ENCODE results near the gene TOB2.

Gene TOB2

DNA sequence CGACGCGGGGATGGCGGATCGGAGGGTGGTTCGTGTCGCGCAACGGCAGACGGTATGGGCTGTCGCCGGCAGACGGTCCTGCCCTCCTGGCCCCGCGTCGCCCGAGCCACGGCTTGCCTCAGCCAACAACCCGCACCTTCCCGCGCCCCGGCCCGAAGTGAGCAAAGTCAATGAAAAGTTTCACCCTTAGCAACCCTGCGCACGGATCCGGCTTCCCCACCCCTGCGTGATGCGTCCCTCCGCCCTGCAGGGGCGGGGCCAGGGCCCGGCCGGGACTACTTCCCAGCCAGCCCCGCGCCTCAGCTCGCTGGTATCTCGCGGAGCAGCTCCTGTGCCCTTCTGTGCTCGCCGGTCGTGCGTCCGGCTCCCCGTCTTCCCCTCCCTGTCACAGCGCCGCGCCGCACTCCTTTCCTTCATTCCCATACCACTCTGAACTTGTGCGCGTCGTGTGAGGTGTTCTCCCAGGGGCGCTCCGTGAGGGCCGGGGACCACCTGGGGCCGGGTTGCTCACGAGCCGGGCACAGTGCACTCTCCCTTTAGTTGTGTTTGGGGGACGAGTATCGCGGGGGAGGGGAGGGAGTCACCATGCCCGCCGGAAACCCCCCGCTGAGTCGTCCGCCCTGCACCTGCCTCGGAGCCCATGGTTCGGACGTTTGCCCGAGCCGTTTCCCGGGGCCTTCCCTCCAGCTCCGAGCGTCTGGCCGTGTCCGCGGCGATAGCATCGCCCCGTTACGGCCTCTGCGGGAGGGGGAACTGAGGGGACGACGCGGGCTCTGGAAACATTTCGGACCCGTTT is at the start of gene TOB2 (continued):
- TF ChIP-seq, protein P1, sequence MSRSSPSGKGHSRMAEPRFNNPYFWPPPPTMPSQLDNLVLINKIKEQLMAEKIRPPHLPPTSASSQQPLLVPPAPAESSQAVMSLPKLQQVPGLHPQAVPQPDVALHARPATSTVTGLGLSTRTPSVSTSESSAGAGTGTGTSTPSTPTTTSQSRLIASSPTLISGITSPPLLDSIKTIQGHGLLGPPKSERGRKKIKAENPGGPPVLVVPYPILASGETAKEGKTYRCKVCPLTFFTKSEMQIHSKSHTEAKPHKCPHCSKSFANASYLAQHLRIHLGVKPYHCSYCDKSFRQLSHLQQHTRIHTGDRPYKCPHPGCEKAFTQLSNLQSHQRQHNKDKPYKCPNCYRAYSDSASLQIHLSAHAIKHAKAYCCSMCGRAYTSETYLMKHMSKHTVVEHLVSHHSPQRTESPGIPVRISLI (tag by site-specific recombination; IDR thresholded peaks at IDR 0.05): peak; percentile 46; the same call in 1 of the 2 replicates
- peak; percentile 88 for TF ChIP-seq SP2 (tag by site-specific recombination; IDR thresholded peaks at IDR 0.05)
- no peak for TF ChIP-seq ZNF19 (tag by site-specific recombination; IDR thresholded peaks at IDR 0.05; ENCODE audit: low read depth)

DNA sequence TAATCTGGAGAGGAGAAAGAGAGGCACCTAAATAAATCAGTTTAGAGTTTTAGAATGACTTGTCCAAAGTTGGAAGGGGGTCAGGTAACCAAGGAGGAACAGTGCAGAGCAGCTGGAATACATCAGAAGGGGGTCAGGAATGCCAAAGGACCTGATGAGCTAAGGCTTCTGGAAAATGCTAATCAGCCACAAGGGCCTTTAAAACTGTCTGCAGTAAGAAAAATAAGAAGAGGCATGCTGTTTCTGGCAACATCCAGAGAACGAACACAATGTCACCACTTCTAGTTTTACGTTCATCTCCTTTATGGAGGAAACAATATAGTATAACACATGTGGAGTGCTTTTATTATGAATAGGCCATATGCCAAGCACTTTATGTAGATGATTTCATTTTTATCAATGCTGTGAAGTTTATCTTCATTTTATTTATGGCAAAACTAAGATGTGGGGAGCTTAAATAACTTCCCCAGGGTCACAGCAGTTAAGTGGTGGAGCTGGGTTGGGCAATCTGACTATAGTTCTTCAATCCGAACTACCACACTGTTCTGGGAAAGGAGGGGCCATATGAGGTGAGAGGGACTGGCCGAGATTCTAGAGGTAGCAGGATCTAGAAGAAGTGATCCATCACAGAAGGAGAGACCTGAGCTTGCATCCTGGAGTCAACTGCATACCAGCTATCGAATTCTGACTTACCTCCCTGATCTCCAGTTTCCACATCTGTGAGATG is 44.9 kb upstream of the TOB2 start:
- Histone ChIP-seq H3K36me3 (ENCODE audit: control insufficient read depth in 2 of 2, insufficient read depth in 1 of 2, low read length in 2 of 2) (peaks cover 0 to 5% of the 10 kb centered on the region in 2 experiments; a peak in 1 of 3 replicates), H3K27ac (ENCODE audit: extremely low read depth, low read depth, low read length) (peak overlapping the region; percentile 14; the same call in 1 of the 2 replicates), H3K9me3 (ENCODE audit: control insufficient read depth, insufficient read depth, low read depth, low read length) (no peaks in the 10 kb centered on the region), H3K4me1 (ENCODE audit: control insufficient read depth, insufficient read depth, low read length) (peaks cover 25% of the 10 kb centered on the region), H3K4me3 (ENCODE audit: low read depth, low read length) (no peak overlapping the region)
- ChIA-PET POLR2A (interaction anchor here (0.6 to 0.8 kb wide), 2 partner anchors 22 to 560 kb away, joined by 3 read pairs; no protein-coding TSS in a partner anchor), CTCF (interaction anchor here (0.6 to 3.3 kb wide), 9 partner anchors 9 to 136 kb away, joined by 3 to 23 read pairs (median 4); no protein-coding TSS in a partner anchor)
- peak; percentile 37; the same call in 1 of the 2 replicates for TF ChIP-seq ZBTB8A (tag by site-specific recombination; IDR thresholded peaks at IDR 0.05)
- TF ChIP-seq ZNF18 (tag by site-specific recombination; IDR thresholded peaks at IDR 0.05): peak; percentile 18; the same call in 1 of the 2 replicates
- TF ChIP-seq ZIC2 (tag by site-specific recombination; IDR thresholded peaks at IDR 0.05): peak; percentile 87
- TF ChIP-seq SCRT1 (tag by site-specific recombination; IDR thresholded peaks at IDR 0.05; ENCODE audit: borderline replicate concordance): peak; percentile 83; the same call in 1 of the 2 replicates
- TF ChIP-seq SCRT2 (tag by site-specific recombination; IDR thresholded peaks at IDR 0.05): 0 out of 2 replicates have a peak, but pooled peaks have one; percentile 25
- TF ChIP-seq ZNF132 (tag by site-specific recombination; IDR thresholded peaks at IDR 0.05; ENCODE audit: borderline replicate concordance): no peak
- TF ChIP-seq ZNF621 (tag by site-specific recombination; IDR thresholded peaks at IDR 0.05): no peak
- peak; percentile 89 for TF ChIP-seq FEZF1 (tag by site-specific recombination; IDR thresholded peaks at IDR 0.05)
- TF ChIP-seq KLF17 (tag by site-specific recombination; IDR thresholded peaks at IDR 0.05): no peak
- TF ChIP-seq ZNF626 (tag by site-specific recombination; IDR thresholded peaks at IDR 0.05): no peak
- 0 out of 2 replicates have a peak, but pooled peaks have one; percentile 22 for TF ChIP-seq ZSCAN30 (tag by site-specific recombination; IDR thresholded peaks at IDR 0.05)
- TF ChIP-seq OSR2 (tag by site-specific recombination; IDR thresholded peaks at IDR 0.05): peak; percentile 78
- peak; percentile 48; the same call in 1 of the 2 replicates for TF ChIP-seq ZNF843 (tag by site-specific recombination; IDR thresholded peaks at IDR 0.05)
- TF ChIP-seq TRIM28 (IDR thresholded peaks at IDR 0.05; ENCODE audit: borderline replicate concordance, low read length): no peak
- peak; percentile 41; the same call in 1 of the 2 replicates for TF ChIP-seq ZNF610 (tag by site-specific recombination; IDR thresholded peaks at IDR 0.05; ENCODE audit: borderline replicate concordance)
- 0 out of 2 replicates have a peak, but pooled peaks have one; percentile 21 for TF ChIP-seq IKZF3 (tag by site-specific recombination; IDR thresholded peaks at IDR 0.05)
- TF ChIP-seq, protein P2, sequence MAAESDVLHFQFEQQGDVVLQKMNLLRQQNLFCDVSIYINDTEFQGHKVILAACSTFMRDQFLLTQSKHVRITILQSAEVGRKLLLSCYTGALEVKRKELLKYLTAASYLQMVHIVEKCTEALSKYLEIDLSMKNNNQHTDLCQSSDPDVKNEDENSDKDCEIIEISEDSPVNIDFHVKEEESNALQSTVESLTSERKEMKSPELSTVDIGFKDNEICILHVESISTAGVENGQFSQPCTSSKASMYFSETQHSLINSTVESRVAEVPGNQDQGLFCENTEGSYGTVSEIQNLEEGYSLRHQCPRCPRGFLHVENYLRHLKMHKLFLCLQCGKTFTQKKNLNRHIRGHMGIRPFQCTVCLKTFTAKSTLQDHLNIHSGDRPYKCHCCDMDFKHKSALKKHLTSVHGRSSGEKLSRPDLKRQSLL (tag by site-specific recombination; IDR thresholded peaks at IDR 0.05): peak; percentile 72; the same call in 1 of the 2 replicates
- no peak for TF ChIP-seq ZNF211 (tag by site-specific recombination; IDR thresholded peaks at IDR 0.05; ENCODE audit: low read depth)
- no peak for TF ChIP-seq ZNF529 (tag by site-specific recombination; IDR thresholded peaks at IDR 0.05; ENCODE audit: insufficient replicate concordance)
- no peak for TF ChIP-seq ZNF660 (tag by site-specific recombination; IDR thresholded peaks at IDR 0.05)
- TF ChIP-seq PRDM6 (tag by site-specific recombination; IDR thresholded peaks at IDR 0.05): peak; percentile 99
- TF ChIP-seq ZNF629 (tag by site-specific recombination; IDR thresholded peaks at IDR 0.05): 0 out of 2 replicates have a peak, but pooled peaks have one; percentile 8
- TF ChIP-seq ZNF341 (tag by site-specific recombination; IDR thresholded peaks at IDR 0.05; ENCODE audit: low read depth): peak; percentile 75
- TF ChIP-seq ZNF501 (tag by site-specific recombination; IDR thresholded peaks at IDR 0.05): no peak
